Measurements from ENCODE around the gene TMEM132E. TPM values are rescaled to one million over a fixed set of nuclear protein-coding genes. Genes with fewer than 3 reads are reported as not detected.

Gene TMEM132E
- total and polyA plus RNA-seq, 2 of the 4 experiments (the other 2 are of a cell fraction): not detected

DNA sequence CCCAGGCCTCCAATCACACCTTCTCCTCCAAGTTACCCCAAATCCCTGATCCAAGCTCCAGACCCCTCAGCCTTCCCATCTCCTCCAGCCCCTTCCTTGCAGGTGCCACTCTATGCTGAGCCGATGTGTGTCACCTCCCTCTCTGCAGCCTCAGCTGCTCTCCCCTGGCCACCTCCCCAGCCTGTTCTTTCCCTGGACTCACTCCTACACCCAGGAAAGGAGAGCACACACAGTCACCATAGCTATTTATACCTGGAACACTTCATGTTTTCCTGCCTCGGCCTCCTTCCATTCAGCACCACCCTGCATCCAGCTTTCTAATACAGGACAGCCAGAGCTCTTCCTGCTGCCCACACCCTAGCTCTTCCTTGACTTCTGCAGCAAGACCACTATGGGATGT is 12.5 kb upstream of the TMEM132E start:
- Histone ChIP-seq H4K5ac (ENCODE audit: low read depth, low read length) (no peak overlapping the region), H3K9me3 (ENCODE audit: control insufficient read depth, insufficient read depth, low read length) (no peaks in the 10 kb centered on the region), H4K20me1 (ENCODE audit: insufficient read depth, low read length) (no peaks in the 10 kb centered on the region), H3K4me2 (ENCODE audit: low read depth, low read length) (no peak overlapping the region), H3K4ac (ENCODE audit: low read depth, low read length) (no peak overlapping the region), H3K27me3 (ENCODE audit: control insufficient read depth, insufficient read depth, low read length) (no peaks in the 10 kb centered on the region; the same call in 1 of the 2 replicates), H2BK20ac (ENCODE audit: low read depth, low read length) (no peak overlapping the region), H3K27ac (ENCODE audit: insufficient read depth, low read length) (no peak overlapping the region), H3K23ac (ENCODE audit: low read depth, low read length) (no peak overlapping the region), H3K18ac (ENCODE audit: low read depth, low read length) (no peak overlapping the region), H4K91ac (ENCODE audit: insufficient read depth, low read depth, low read length) (no peak overlapping the region), H3K79me1 (ENCODE audit: low read depth in 1 of 2, low read length in 2 of 2) (no peaks in the 10 kb centered on the region), H2AK9ac (replicated peaks; ENCODE audit: low read depth, low read length, poor library complexity) (peak overlapping the region; percentile 28), H4K8ac (ENCODE audit: low read depth in 2 of 2, low read length in 2 of 2) (no peak overlapping the region), H3K36me3 (ENCODE audit: control insufficient read depth, insufficient read depth, low read length) (no peaks in the 10 kb centered on the region), H3K14ac (replicated peaks; ENCODE audit: low read depth, low read length) (no peak overlapping the region), H2AFZ (replicated peaks; ENCODE audit: low read length, poor library complexity) (no peak overlapping the region), H2BK15ac (ENCODE audit: low read depth, low read length) (no peak overlapping the region), H3K4me3 (ENCODE audit: insufficient read depth, low read depth, low read length) (no peak overlapping the region), H2BK120ac (ENCODE audit: low read depth, low read length) (no peak overlapping the region), H3K9me1 (ENCODE audit: insufficient read depth, low read length) (no peaks in the 10 kb centered on the region), H3K9ac (ENCODE audit: low read depth, low read length) (no peak overlapping the region), H2AK5ac (ENCODE audit: low read depth, low read length) (no peak overlapping the region), H3K56ac (ENCODE audit: extremely low read depth, insufficient read depth, low read length) (no peak overlapping the region), H3K4me1 (ENCODE audit: control insufficient read depth, insufficient read depth, low read length) (no peaks in the 10 kb centered on the region), H2BK5ac (ENCODE audit: low read depth, low read length, poor library complexity, severe bottlenecking) (no peak overlapping the region)
- intact Hi-C loops (cut with micrococcal nuclease): no loop called here
- POLR2A ChIA-PET (ENCODE audit: unreplicated experiment): no interaction called here
- no CpG with 5 or more reads among the region's 2 CpGs for WGBS, 2 experiments (ENCODE audit: extremely low coverage in 2 of 2, insufficient read length in 1 of 2)
- dilution Hi-C loops (cut with HindIII; ENCODE audit: low sequenced_read_pairs, unreplicated experiment): no loop called here
- BruUV-seq (replicated peaks): no TSS peak
- ATAC-seq (ENCODE audit: low read depth): no peak
- no peak for TF ChIP-seq RCOR1 (IDR thresholded peaks at IDR 0.05; ENCODE audit: insufficient replicate concordance, low read length)
- TF ChIP-seq RAD21 (IDR thresholded peaks at IDR 0.05; ENCODE audit: low read length): no peak
- TF ChIP-seq NFE2L2 (IDR thresholded peaks at IDR 0.05; ENCODE audit: low read depth, low read length): no peak
- no peak for TF ChIP-seq CHD1 (IDR thresholded peaks at IDR 0.05; ENCODE audit: low read depth, low read length)
- no peak for TF ChIP-seq BHLHE40 (IDR thresholded peaks at IDR 0.05; ENCODE audit: low read depth, low read length)
- TF ChIP-seq SMC3 (IDR thresholded peaks at IDR 0.05; ENCODE audit: low read depth, low read length): no peak
- TF ChIP-seq MAFK (IDR thresholded peaks at IDR 0.05; ENCODE audit: low read depth, low read length): no peak
- TF ChIP-seq POLR2A (IDR thresholded peaks at IDR 0.05; ENCODE audit: low read depth, low read length): no peak
- no peak for TF ChIP-seq RFX5 (IDR thresholded peaks at IDR 0.05; ENCODE audit: low read depth, low read length)
- no peak for TF ChIP-seq MXI1 (IDR thresholded peaks at IDR 0.05; ENCODE audit: borderline replicate concordance, low read depth, low read length)
- TF ChIP-seq CEBPB (IDR thresholded peaks at IDR 0.05; ENCODE audit: low read depth, low read length): no peak
- TF ChIP-seq MAZ (IDR thresholded peaks at IDR 0.05; ENCODE audit: borderline replicate concordance, low read depth, low read length): no peak
- TF ChIP-seq, protein P1, sequence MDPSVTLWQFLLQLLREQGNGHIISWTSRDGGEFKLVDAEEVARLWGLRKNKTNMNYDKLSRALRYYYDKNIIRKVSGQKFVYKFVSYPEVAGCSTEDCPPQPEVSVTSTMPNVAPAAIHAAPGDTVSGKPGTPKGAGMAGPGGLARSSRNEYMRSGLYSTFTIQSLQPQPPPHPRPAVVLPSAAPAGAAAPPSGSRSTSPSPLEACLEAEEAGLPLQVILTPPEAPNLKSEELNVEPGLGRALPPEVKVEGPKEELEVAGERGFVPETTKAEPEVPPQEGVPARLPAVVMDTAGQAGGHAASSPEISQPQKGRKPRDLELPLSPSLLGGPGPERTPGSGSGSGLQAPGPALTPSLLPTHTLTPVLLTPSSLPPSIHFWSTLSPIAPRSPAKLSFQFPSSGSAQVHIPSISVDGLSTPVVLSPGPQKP (IDR thresholded peaks at IDR 0.05; ENCODE audit: borderline replicate concordance, low read depth, low read length): no peak
- TF ChIP-seq, protein P2, sequence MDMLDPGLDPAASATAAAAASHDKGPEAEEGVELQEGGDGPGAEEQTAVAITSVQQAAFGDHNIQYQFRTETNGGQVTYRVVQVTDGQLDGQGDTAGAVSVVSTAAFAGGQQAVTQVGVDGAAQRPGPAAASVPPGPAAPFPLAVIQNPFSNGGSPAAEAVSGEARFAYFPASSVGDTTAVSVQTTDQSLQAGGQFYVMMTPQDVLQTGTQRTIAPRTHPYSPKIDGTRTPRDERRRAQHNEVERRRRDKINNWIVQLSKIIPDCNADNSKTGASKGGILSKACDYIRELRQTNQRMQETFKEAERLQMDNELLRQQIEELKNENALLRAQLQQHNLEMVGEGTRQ (IDR thresholded peaks at IDR 0.05; ENCODE audit: low read depth, low read length): no peak
- TF ChIP-seq, protein P3, sequence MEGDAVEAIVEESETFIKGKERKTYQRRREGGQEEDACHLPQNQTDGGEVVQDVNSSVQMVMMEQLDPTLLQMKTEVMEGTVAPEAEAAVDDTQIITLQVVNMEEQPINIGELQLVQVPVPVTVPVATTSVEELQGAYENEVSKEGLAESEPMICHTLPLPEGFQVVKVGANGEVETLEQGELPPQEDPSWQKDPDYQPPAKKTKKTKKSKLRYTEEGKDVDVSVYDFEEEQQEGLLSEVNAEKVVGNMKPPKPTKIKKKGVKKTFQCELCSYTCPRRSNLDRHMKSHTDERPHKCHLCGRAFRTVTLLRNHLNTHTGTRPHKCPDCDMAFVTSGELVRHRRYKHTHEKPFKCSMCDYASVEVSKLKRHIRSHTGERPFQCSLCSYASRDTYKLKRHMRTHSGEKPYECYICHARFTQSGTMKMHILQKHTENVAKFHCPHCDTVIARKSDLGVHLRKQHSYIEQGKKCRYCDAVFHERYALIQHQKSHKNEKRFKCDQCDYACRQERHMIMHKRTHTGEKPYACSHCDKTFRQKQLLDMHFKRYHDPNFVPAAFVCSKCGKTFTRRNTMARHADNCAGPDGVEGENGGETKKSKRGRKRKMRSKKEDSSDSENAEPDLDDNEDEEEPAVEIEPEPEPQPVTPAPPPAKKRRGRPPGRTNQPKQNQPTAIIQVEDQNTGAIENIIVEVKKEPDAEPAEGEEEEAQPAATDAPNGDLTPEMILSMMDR (conservative IDR thresholded peaks at IDR 0.05; ENCODE audit: low read depth, low read length): no peak
- TF ChIP-seq FOS (IDR thresholded peaks at IDR 0.05; ENCODE audit: low read depth, low read length): no peak
- no peak for DNase-seq
- in situ Hi-C loops (cut with MboI; ENCODE audit: low sequenced_read_pairs): no loop called here
- CTCF ChIA-PET: no interaction called here

Data from IMR-90 (cell line).